Measurements from ENCODE around the gene SLC30A10.

- no peak for TF ChIP-seq CTCF (optimal IDR thresholded peaks at IDR 0.05 in 1 of 3, IDR thresholded peaks at IDR 0.05 in 1 of 3, conservative IDR thresholded peaks at IDR 0.05 in 1 of 3; ENCODE audit: extremely low read depth in 1 of 3, insufficient read depth in 2 of 3, low read length in 3 of 3)
- no peak for TF ChIP-seq EZH2 (IDR thresholded peaks at IDR 0.05; ENCODE audit: low read length)
Observed at GRCh38 chr1:219965285-219966070, 37.1 kb upstream of the SLC30A10 start.

Data from keratinocyte (primary cell).